SW 1271 (cell line): Measurements from ENCODE around the gene PLEKHG4.

Experiments
- DNase-seq, 2 experiments: peaks; one replicate each; lab custom pipeline; 2025; lab: John Stamatoyannopoulos, UW

The PLEKHG4 gene

GRCh38 chr16:67264866-67265265 is 14.5 kb upstream of the PLEKHG4 start:
- no peak for DNase-seq

GRCh38 chr16:67265834-67266233 is 13.5 kb upstream of the PLEKHG4 start:
- DNase-seq: no peak

GRCh38 chr16:67268136-67268579 is 11.2 kb upstream of the PLEKHG4 start:
- DNase-seq: peak; percentile 76 to 89

- no peak for DNase-seq
Observed at GRCh38 chr16:67269766-67270165, 9.6 kb upstream of the PLEKHG4 start.

GRCh38 chr16:67270931-67271338 is 8.4 kb upstream of the PLEKHG4 start:
- DNase-seq: no peak

GRCh38 chr16:67271446-67271845 is 7.9 kb upstream of the PLEKHG4 start:
- no peak for DNase-seq

- no peak for DNase-seq
Observed at GRCh38 chr16:67275321-67275720, 4.0 kb upstream of the PLEKHG4 start.

GRCh38 chr16:67277294-67277998 is 1.9 kb upstream of the PLEKHG4 start:
- peak; percentile 70 to 80 for DNase-seq

- DNase-seq: peak in 1 of 2 experiments; percentile 36
Observed at GRCh38 chr16:67277999-67278772, 1.1 kb upstream of the PLEKHG4 start.

GRCh38 chr16:67278773-67279295 is 498 bp upstream of the PLEKHG4 start:
- DNase-seq: peak in 1 of 2 experiments; percentile 39

- DNase-seq: no peak
Observed at GRCh38 chr16:67280090-67281015, 1.0 kb downstream of the PLEKHG4 start.

GRCh38 chr16:67281536-67282446 is 2.5 kb downstream of the PLEKHG4 start:
- DNase-seq: no peak

- no peak for DNase-seq
Observed at GRCh38 chr16:67282447-67282805, 3.1 kb downstream of the PLEKHG4 start.

GRCh38 chr16:67283039-67283825 is 3.9 kb downstream of the PLEKHG4 start:
- DNase-seq: no peak

GRCh38 chr16:67283826-67284555 is 4.7 kb downstream of the PLEKHG4 start:
- DNase-seq: no peak

- no peak for DNase-seq
Observed at GRCh38 chr16:67284699-67285646, 5.6 kb downstream of the PLEKHG4 start.

- DNase-seq: no peak
Observed at GRCh38 chr16:67286441-67287235, 7.3 kb downstream of the PLEKHG4 start.
